Calu3 (cell line): ENCODE data around the gene KRT6B. TPM values are rescaled to one million over a fixed set of nuclear protein-coding genes. Genes with fewer than 3 reads are reported as not detected.

Experiments
- BruUV-seq: library from RNA; stranded (reverse); fragments of 400-500 nt; replicated peaks from 2 replicates; lab custom pipeline; 2021; lab: Mats Ljungman, UMichigan
- CTCF ChIA-PET: fragments of 300-600 bp; sonication (Branson Sonifier 250); formaldehyde crosslinking; loops from one replicate; lab custom pipeline; 2022; ENCODE audit warnings: antibody characterized with exemption; lab: Charles Lee
- DNase-seq: peaks from one replicate; pipeline ENCODE4 v3.0.0; 2022
- H3K27ac Mint-ChIP-seq: one replicate; pipeline ENCODE4 v1.8.0; 2022; ENCODE audit warnings: mixed read lengths; ENCODE audit not compliant: unreplicated experiment
- H3K27me3 Mint-ChIP-seq: one replicate; pipeline ENCODE4 v1.8.0; 2022; ENCODE audit warnings: mixed read lengths; ENCODE audit not compliant: unreplicated experiment
- H3K36me3 Mint-ChIP-seq: one replicate; pipeline ENCODE4 v1.8.0; 2022; ENCODE audit warnings: mild to moderate bottlenecking, moderate library complexity, mixed read lengths; ENCODE audit not compliant: insufficient read depth, unreplicated experiment
- H3K4me1 Mint-ChIP-seq: one replicate; pipeline ENCODE4 v1.8.0; 2022; ENCODE audit warnings: mild to moderate bottlenecking, low read depth, mixed read lengths; ENCODE audit not compliant: unreplicated experiment
- H3K4me3 Mint-ChIP-seq: one replicate; pipeline ENCODE4 v1.8.0; 2022; ENCODE audit warnings: mild to moderate bottlenecking, low read depth, moderate library complexity, mixed read lengths; ENCODE audit not compliant: unreplicated experiment
- H3K9me3 Mint-ChIP-seq: one replicate; pipeline ENCODE4 v1.8.0; 2022; ENCODE audit warnings: low read depth, mixed read lengths; ENCODE audit not compliant: unreplicated experiment
- CTCF ChIP-seq: fragments of 200-600 bp; IDR thresholded peaks from one replicate; pipeline ENCODE4 v1.8.0; 2022; ENCODE audit warnings: antibody characterized with exemption; ENCODE audit not compliant: unreplicated experiment
- intact Hi-C: fragments of 100-400 bp; cut with micrococcal nuclease; formaldehyde crosslinking; loops from one replicate; pipeline ENCODE4 v1.10.0; 2022; ENCODE audit not compliant: unreplicated experiment
- total RNA-seq: library from RNA; stranded (reverse); gene quantifications from 2 replicates; pipeline ENCODE4 v1.2.3, GENCODE V29; 2022

KRT6B gene
- total RNA-seq, 1 experiment from 2014 or later: 5.6 TPM

GRCh38 chr12:52439420-52439819, 12.5 kb downstream of the KRT6B start:
- CTCF ChIA-PET: interaction anchor here (0.6 kb wide), 1 partner anchor 99 kb away, joined by 5 read pairs; no protein-coding TSS in a partner anchor
- intact Hi-C loops: no loop called here
- H3K4me1 Mint-ChIP-seq: peaks cover 31% of the 10 kb centered on the region
- no peak for DNase-seq
- BruUV-seq: no TSS peak
- peaks cover 10% of the 10 kb centered on the region for H3K27me3 Mint-ChIP-seq
- no peak for TF ChIP-seq CTCF
- no peak overlapping the region for H3K4me3 Mint-ChIP-seq
- H3K9me3 Mint-ChIP-seq: no peaks in the 10 kb centered on the region
- H3K27ac Mint-ChIP-seq: no peak overlapping the region
- H3K36me3 Mint-ChIP-seq: no peaks in the 10 kb centered on the region

- no TSS peak for BruUV-seq
- Mint-ChIP-seq H3K4me1 (peaks cover 31% of the 10 kb centered on the region), H3K4me3 (no peak overlapping the region), H3K27me3 (peaks cover 14% of the 10 kb centered on the region), H3K9me3 (no peaks in the 10 kb centered on the region), H3K36me3 (no peaks in the 10 kb centered on the region), H3K27ac (no peak overlapping the region)
- no peak for DNase-seq
- intact Hi-C loops: no loop called here
- CTCF ChIA-PET: no interaction called here
- no peak for TF ChIP-seq CTCF
These were observed 13.3 kb downstream of the KRT6B start for GRCh38 chr12:52438305-52439301.

- no TSS peak for BruUV-seq
- H3K27ac Mint-ChIP-seq: no peak overlapping the region
- H3K4me1 Mint-ChIP-seq: peaks cover 21% of the 10 kb centered on the region
- DNase-seq: no peak
- no peak overlapping the region for H3K4me3 Mint-ChIP-seq
- H3K36me3 Mint-ChIP-seq: no peaks in the 10 kb centered on the region
- CTCF ChIA-PET: no interaction called here
- H3K27me3 Mint-ChIP-seq: peaks cover 25% of the 10 kb centered on the region
- no peaks in the 10 kb centered on the region for H3K9me3 Mint-ChIP-seq
- TF ChIP-seq CTCF: no peak
- intact Hi-C loops: no loop called here
These were observed 14.4 kb downstream of the KRT6B start for GRCh38 chr12:52437508-52437907.

- Mint-ChIP-seq H3K9me3 (no peaks in the 10 kb centered on the region), H3K36me3 (no peaks in the 10 kb centered on the region), H3K4me3 (no peak overlapping the region), H3K4me1 (peaks cover 15% of the 10 kb centered on the region), H3K27me3 (peaks cover 31% of the 10 kb centered on the region), H3K27ac (no peak overlapping the region)
- CTCF ChIA-PET: no interaction called here
- intact Hi-C loops: no loop called here
- no peak for DNase-seq
- no TSS peak for BruUV-seq
- TF ChIP-seq CTCF: no peak
These were observed 15.0 kb downstream of the KRT6B start for GRCh38 chr12:52436828-52437474.
